Chondrocyte (in vitro differentiated cells): ENCODE measurements around the gene TNFRSF4. TPM values are rescaled to one million over a fixed set of nuclear protein-coding genes. Genes with fewer than 3 reads are reported as not detected.
A peak's percentile ranks its signal among the peaks of the same experiment; 100 is the strongest.

Experiments used
- DNase-seq: peaks from one replicate; pipeline ENCODE4 v3.0.0; 2021; ENCODE audit warnings: mixed read lengths, low spot score
- H3K27ac Mint-ChIP-seq: one replicate; pipeline ENCODE4 v1.8.0; 2021; ENCODE audit warnings: mild to moderate bottlenecking, moderate library complexity, mixed read lengths; ENCODE audit not compliant: unreplicated experiment
- H3K27me3 Mint-ChIP-seq: 2 replicates; pipeline ENCODE4 v1.8.0; 2021; ENCODE audit warnings: low read depth, mixed read lengths
- H3K36me3 Mint-ChIP-seq: 2 replicates; pipeline ENCODE4 v1.8.0; 2021; ENCODE audit warnings: low read depth, mixed read lengths
- H3K4me1 Mint-ChIP-seq: 2 replicates; pipeline ENCODE4 v1.8.0; 2021; ENCODE audit warnings: low read depth, mild to moderate bottlenecking, mixed read lengths
- H3K4me3 Mint-ChIP-seq: one replicate; pipeline ENCODE4 v1.8.0; 2021; ENCODE audit warnings: mild to moderate bottlenecking, moderate library complexity, mixed read lengths; ENCODE audit not compliant: unreplicated experiment
- H3K9me3 Mint-ChIP-seq: 2 replicates; pipeline ENCODE4 v1.8.0; 2021; ENCODE audit warnings: low read depth, mixed read lengths
- CTCF ChIP-seq: fragments of 200-600 bp; sonication (generic); IDR thresholded peaks from 2 replicates; pipeline ENCODE4 v1.5.0; 2021; ENCODE audit warnings: antibody characterized with exemption, mild to moderate bottlenecking, moderate library complexity
- total RNA-seq: library from RNA; stranded (reverse); gene quantifications from 3 replicates; pipeline ENCODE4 v1.2.1, GENCODE V29; 2021

Gene TNFRSF4
- total RNA-seq, 1 donor from 2014 or later = not detected

- Mint-ChIP-seq H3K36me3 (no peaks in the 10 kb centered on the region), H3K27me3 (no peaks in the 10 kb centered on the region), H3K4me1 (peaks cover 12% of the 10 kb centered on the region), H3K27ac (no peak overlapping the region), H3K9me3 (no peaks in the 10 kb centered on the region), H3K4me3 (no peak overlapping the region)
- no peak for TF ChIP-seq CTCF
- DNase-seq = peak; percentile 79
Observed at GRCh38 chr1:1204425-1204920, 9.5 kb downstream of the TNFRSF4 start.

GRCh38 chr1:1203561-1204424 lies 10.2 kb downstream of the TNFRSF4 start:
- TF ChIP-seq CTCF = no peak
- Mint-ChIP-seq H3K27ac (no peak overlapping the region), H3K4me3 (no peak overlapping the region), H3K27me3 (no peaks in the 10 kb centered on the region), H3K36me3 (no peaks in the 10 kb centered on the region), H3K9me3 (no peaks in the 10 kb centered on the region), H3K4me1 (peaks cover 10% of the 10 kb centered on the region)
- peak; percentile 86 for DNase-seq

GRCh38 chr1:1202831-1203560 lies 11.0 kb downstream of the TNFRSF4 start:
- Mint-ChIP-seq H3K9me3 (no peaks in the 10 kb centered on the region), H3K4me3 (no peak overlapping the region), H3K27ac (no peak overlapping the region), H3K36me3 (no peaks in the 10 kb centered on the region), H3K27me3 (no peaks in the 10 kb centered on the region), H3K4me1 (peaks cover 3% of the 10 kb centered on the region)
- TF ChIP-seq CTCF = no peak
- DNase-seq = peak; percentile 85

- Mint-ChIP-seq H3K36me3 (no peaks in the 10 kb centered on the region), H3K9me3 (no peaks in the 10 kb centered on the region), H3K27me3 (no peaks in the 10 kb centered on the region), H3K4me1 (no peaks in the 10 kb centered on the region), H3K27ac (no peak overlapping the region), H3K4me3 (peak overlapping the region; percentile 33)
- peak; percentile 84 for DNase-seq
- TF ChIP-seq CTCF = no peak
Observed at GRCh38 chr1:1200876-1201810, 12.8 kb downstream of the TNFRSF4 start.
